Panc1 (cell line): Measurements from ENCODE around the gene LMAN1L. TPM values are rescaled to one million over a fixed set of nuclear protein-coding genes. Genes with fewer than 3 reads are reported as not detected.

ENCODE experiments used
- ATAC-seq: fragments of 200-7000 bp; cut with Tn5 transposase; 2 replicates; pipeline ENCODE4 v1.9.1; 2020; ENCODE audit warnings: mild to moderate bottlenecking, moderate library complexity
- BruUV-seq: library from RNA; stranded (reverse); fragments of 400-500 nt; replicated peaks from 2 replicates; lab custom pipeline; 2021; lab: Mats Ljungman, UMichigan
- CTCF ChIA-PET: fragments of 300-600 bp; sonication (Branson Sonifier 250); formaldehyde crosslinking; loops from one replicate; lab custom pipeline; 2022; ENCODE audit warnings: antibody characterized with exemption; lab: Charles Lee
- POLR2A ChIA-PET: fragments of 300-600 bp; sonication (Branson Sonifier 250); formaldehyde crosslinking; loops from one replicate; lab custom pipeline; 2022; ENCODE audit warnings: antibody characterized with exemption; lab: Charles Lee
- DNase-seq: peaks from one replicate; pipeline ENCODE4 v3.0.0-alpha.2; 2010; ENCODE audit warnings: low read depth, low spot score
- H3K27ac ChIP-seq: 2 replicates; pipeline ENCODE4 v1.5.1; 2011; ENCODE audit warnings: mild to moderate bottlenecking, low read length, inconsistent platforms
- H3K27me3 ChIP-seq: fragments of 200-500 bp; sonication (Bioruptor generic); 2 replicates; pipeline ENCODE4 v1.6.0; 2014; ENCODE audit warnings: low read length, inconsistent platforms; ENCODE audit not compliant: control insufficient read depth, insufficient read depth
- H3K36me3 ChIP-seq: fragments of 200-500 bp; sonication (Bioruptor generic); 2 replicates; pipeline ENCODE4 v1.5.1; 2014; ENCODE audit warnings: inconsistent platforms, mild to moderate bottlenecking, low read length, moderate library complexity; ENCODE audit not compliant: control insufficient read depth, insufficient read depth
- H3K4me1 ChIP-seq: 2 replicates; pipeline ENCODE4 v1.5.1; 2011; ENCODE audit warnings: inconsistent platforms, mild to moderate bottlenecking, low read length, moderate library complexity; ENCODE audit not compliant: control insufficient read depth, insufficient read depth
- H3K4me3 ChIP-seq, 2 experiments: 2 replicates each; pipeline ENCODE4 v1.5.1; 2011 to 2012; ENCODE audit warnings: low read depth in 2 of 2, low read length in 2 of 2, mild to moderate bottlenecking in 2 of 2, inconsistent platforms in 1 of 2, moderate library complexity in 1 of 2
- H3K9me3 ChIP-seq: fragments of 200-500 bp; sonication (Bioruptor generic); 2 replicates; pipeline ENCODE4 v1.5.1; 2014; ENCODE audit warnings: low read depth, mild to moderate bottlenecking, inconsistent platforms, low read length, moderate library complexity; ENCODE audit not compliant: control insufficient read depth, insufficient read depth
- CTCF ChIP-seq: fragments of 450-650 bp; IDR thresholded peaks from 2 replicates; pipeline ENCODE4 v1.5.1; 2017; ENCODE audit warnings: mild to moderate bottlenecking
- POLR2AphosphoS5 ChIP-seq: IDR thresholded peaks from 2 replicates; pipeline ENCODE4 v1.6.1; 2012; ENCODE audit warnings: mild to moderate bottlenecking, low read depth, low read length, moderate library complexity
- REST ChIP-seq, 2 experiments: IDR thresholded peaks; 2 replicates each; pipeline ENCODE4 v1.6.1; 2011 to 2012; ENCODE audit warnings: low read depth in 2 of 2, control low read depth in 1 of 2, low read length in 1 of 2, mild to moderate bottlenecking in 1 of 2, moderate library complexity in 1 of 2; ENCODE audit not compliant: insufficient read depth in 1 of 2
- SIN3A ChIP-seq: IDR thresholded peaks from 2 replicates; pipeline ENCODE4 v1.6.1; 2012; ENCODE audit warnings: low read depth, mild to moderate bottlenecking, low read length, moderate library complexity, borderline replicate concordance; ENCODE audit not compliant: insufficient read depth
- TCF7L2 ChIP-seq: IDR thresholded peaks from 2 replicates; pipeline ENCODE4 v1.6.1; 2011; ENCODE audit warnings: mild to moderate bottlenecking, low read depth, low read length, inconsistent platforms
- in situ Hi-C: cut with HindIII; loops from 2 replicates; pipeline ENCODE4 v1.10.0; 2016; ENCODE audit warnings: low sequenced_read_pairs, low pct_unique_long_range_greater_than_20kb
- intact Hi-C: fragments of 100-400 bp; cut with micrococcal nuclease; formaldehyde crosslinking; loops from one replicate; pipeline ENCODE4 v1.10.0; 2022; ENCODE audit not compliant: unreplicated experiment
- total RNA-seq: library from RNA; stranded (reverse); gene quantifications from one replicate; pipeline ENCODE4 v1.2.1, GENCODE V29; 2021; ENCODE audit not compliant: unreplicated experiment

The LMAN1L gene
- total RNA-seq, 1 experiment from 2014 or later: not detected

- Histone ChIP-seq H3K36me3 (no peaks in the 10 kb centered on the region), H3K4me3 (no peak overlapping the region), H3K27me3 (no peaks in the 10 kb centered on the region), H3K27ac (no peak overlapping the region), H3K9me3 (no peaks in the 10 kb centered on the region), H3K4me1 (peaks cover 29% of the 10 kb centered on the region)
- POLR2A ChIA-PET: interaction anchor here (0.7 kb wide), 1 partner anchor 71 kb away, joined by 5 read pairs; no protein-coding TSS in a partner anchor
- CTCF ChIA-PET: interaction anchor here (0.5 to 1.0 kb wide), 3 partner anchors 10 to 116 kb away, joined by 3 read pairs; no protein-coding TSS in a partner anchor
- in situ Hi-C loops: no loop called here
- ATAC-seq: no peak
- no TSS peak for BruUV-seq
- no peak for TF ChIP-seq POLR2AphosphoS5
- no peak for TF ChIP-seq SIN3A
- TF ChIP-seq CTCF: no peak
- TF ChIP-seq TCF7L2: no peak
- TF ChIP-seq REST (IDR thresholded peaks at IDR 0.05; ENCODE audit: insufficient read depth in 1 of 2, low read depth in 2 of 2, low read length in 1 of 2): no peak
- intact Hi-C loops: no loop called here
- no peak for DNase-seq
These were observed 18.2 kb upstream of the LMAN1L start for GRCh38 chr15:74794248-74794969.

GRCh38 chr15:74794970-74795349 lies 17.7 kb upstream of the LMAN1L start:
- Histone ChIP-seq H3K36me3 (no peaks in the 10 kb centered on the region), H3K27me3 (no peaks in the 10 kb centered on the region), H3K9me3 (no peaks in the 10 kb centered on the region), H3K27ac (no peak overlapping the region), H3K4me1 (peaks cover 26% of the 10 kb centered on the region), H3K4me3 (no peak overlapping the region)
- intact Hi-C loops (no loop called here), in situ Hi-C loops (no loop called here)
- DNase-seq (no peak), ATAC-seq (no peak)
- CTCF ChIA-PET: interaction anchor here (1.0 kb wide), 1 partner anchor 24 kb away, joined by 3 read pairs; no protein-coding TSS in a partner anchor
- TF ChIP-seq POLR2AphosphoS5 (no peak), SIN3A (no peak), CTCF (no peak), REST (IDR thresholded peaks at IDR 0.05; ENCODE audit: insufficient read depth in 1 of 2, low read depth in 2 of 2, low read length in 1 of 2) (no peak), TCF7L2 (no peak)
- POLR2A ChIA-PET: interaction anchor here (0.7 kb wide), 1 partner anchor 71 kb away, joined by 5 read pairs; no protein-coding TSS in a partner anchor
- no TSS peak for BruUV-seq
